Lung (tissue), 12 donors: ENCODE measurements around the gene DHRSX. TPM values are rescaled to one million over a fixed set of nuclear protein-coding genes. Genes with fewer than 3 reads are reported as not detected.
A peak's percentile ranks its signal among the peaks of the same experiment; 100 is the strongest.

Source experiments
- ATAC-seq: fragments of 200-7000 bp; cut with Tn5 transposase; one replicate; pipeline ENCODE4 v1.9.1; 2020; ENCODE audit warnings: moderate number of reproducible peaks; ENCODE audit not compliant: insufficient read depth, low FRiP score
- DNase-seq, 3 donors: peaks; one replicate each; pipeline ENCODE4 v3.0.0-alpha.2; 2013 to 2017
- H3K27ac ChIP-seq, 2 donors: one replicate each; pipeline ENCODE4 v1.5.1; 2013; ENCODE audit warnings: mild to moderate bottlenecking in 2 of 2, moderate library complexity in 2 of 2, control low read depth in 1 of 2, inconsistent platforms in 1 of 2, low read depth in 1 of 2, low read length in 1 of 2
- H3K27me3 ChIP-seq, 3 donors: one replicate each; pipeline ENCODE4 v1.5.1; 2013; ENCODE audit warnings: low read length in 2 of 3; ENCODE audit not compliant: control insufficient read depth in 3 of 3, insufficient read depth in 3 of 3
- H3K36me3 ChIP-seq, 4 donors: one replicate each; pipeline ENCODE4 v1.5.1; 2013; ENCODE audit warnings: low read length in 4 of 4, mild to moderate bottlenecking in 1 of 4, moderate library complexity in 1 of 4; ENCODE audit not compliant: control insufficient read depth in 4 of 4, insufficient read depth in 4 of 4
- H3K4me1 ChIP-seq, 5 donors: one replicate each; pipeline ENCODE4 v1.5.1; 2013; ENCODE audit warnings: low read length in 5 of 5, mild to moderate bottlenecking in 2 of 5, moderate library complexity in 1 of 5; ENCODE audit not compliant: control insufficient read depth in 5 of 5, insufficient read depth in 5 of 5
- H3K4me3 ChIP-seq: one replicate; pipeline ENCODE4 v1.5.1; 2013; ENCODE audit warnings: mild to moderate bottlenecking, control low read depth, moderate library complexity
- H3K9ac ChIP-seq, 2 donors: one replicate each; pipeline ENCODE4 v1.5.1; 2013; ENCODE audit warnings: low read length in 2 of 2, control low read depth in 1 of 2; ENCODE audit not compliant: insufficient read depth in 1 of 2
- H3K9me3 ChIP-seq, 4 donors: one replicate each; pipeline ENCODE4 v1.5.1; 2013; ENCODE audit warnings: low read length in 3 of 4, mild to moderate bottlenecking in 1 of 4, moderate library complexity in 1 of 4; ENCODE audit not compliant: control insufficient read depth in 4 of 4, insufficient read depth in 3 of 4
- CTCF ChIP-seq: IDR thresholded peaks from 2 replicates; pipeline ENCODE4 v1.5.1; 2012; ENCODE audit warnings: mild to moderate bottlenecking; ENCODE audit errors: control extremely low read depth, extremely low read depth
- WGBS, 2 donors: extraction: QIAGEN DNeasy Blood & Tissue Kit; methylation state at CpG; one replicate each; pipeline ENCODE4 v1.1.7; 2013; 5-methylcytosine and 5-hydroxymethylcytosine counted together
- polyA plus RNA-seq, 2 donors: library from polyadenylated mRNA; stranded (reverse); fragments of 200-250 nt; gene quantifications; one replicate each; pipeline ENCODE4 v1.2.1, GENCODE V29; 2013
- total RNA-seq, 2 donors: library from RNA; depleted of rRNA in 1 of 2; stranded (reverse); fragments of >200 nt in 1 of 2; gene quantifications; one replicate each; pipeline ENCODE4 v1.2.1, GENCODE V29; 2014 to 2021
- donor health status: control.
- donor health status: control.
- donor health status: Bipolar disorder and iron deficiency.
- donor health status: healthy.
- donor health status: DM: yes; HTN: yes; CAD: no.

DHRSX gene
- total and polyA plus RNA-seq, 4 donors = 7.0 to 26.3 (median 18.9) TPM

GRCh38 chrX:2342281-2342688 lies 158.5 kb downstream of the DHRSX start:
- ATAC-seq (no peak), DNase-seq (no peak)
- 93 to 96% methylated on average over 9 of the region's 9 CpGs for WGBS, 2 donors
- no peak overlapping the region for H3K9ac ChIP-seq
- H3K27me3 ChIP-seq = no peaks in the 10 kb centered on the region
- H3K9me3 ChIP-seq = no peaks in the 10 kb centered on the region
- H3K4me1 ChIP-seq = peaks cover 0 to 3% (median 0%) of the 10 kb centered on the region in 5 donors
- no peak for TF ChIP-seq CTCF
- peak overlapping the region in 1 of 2 donors; percentile 93 for H3K27ac ChIP-seq
- H3K36me3 ChIP-seq = no peaks in the 10 kb centered on the region
- H3K4me3 ChIP-seq = no peak overlapping the region

GRCh38 chrX:2340991-2341390 lies 159.8 kb downstream of the DHRSX start:
- no peak for DNase-seq
- Histone ChIP-seq H3K4me1 (peaks cover 0 to 3% (median 0%) of the 10 kb centered on the region in 5 donors), H3K27ac (peak overlapping the region in 1 of 2 donors; percentile 93), H3K9ac (no peak overlapping the region), H3K36me3 (no peaks in the 10 kb centered on the region), H3K9me3 (no peaks in the 10 kb centered on the region), H3K4me3 (no peak overlapping the region), H3K27me3 (no peaks in the 10 kb centered on the region)
- ATAC-seq = no peak
- 90 to 92% methylated on average over 7 of the region's 7 CpGs for WGBS, 2 donors
- no peak for TF ChIP-seq CTCF

GRCh38 chrX:2336181-2336580 lies 164.6 kb downstream of the DHRSX start:
- Histone ChIP-seq H3K4me3 (no peak overlapping the region), H3K9me3 (no peaks in the 10 kb centered on the region), H3K27me3 (no peaks in the 10 kb centered on the region), H3K27ac (no peak overlapping the region), H3K9ac (no peak overlapping the region), H3K4me1 (no peaks in the 10 kb centered on the region), H3K36me3 (no peaks in the 10 kb centered on the region)
- WGBS, 2 donors = 96 to 97% methylated on average over 7 of the region's 7 CpGs
- TF ChIP-seq CTCF = no peak
- DNase-seq (no peak), ATAC-seq (no peak)

GRCh38 chrX:2334237-2334636 lies 166.5 kb downstream of the DHRSX start:
- no peak for ATAC-seq
- H3K9me3 ChIP-seq = no peaks in the 10 kb centered on the region
- WGBS, 2 donors = 93% methylated on average over 9 of the region's 9 CpGs

More at GRCh38 chrX:2334237-2334636, 166.5 kb downstream of the DHRSX start:
- no peaks in the 10 kb centered on the region for H3K4me1 ChIP-seq
- no peak overlapping the region for H3K4me3 ChIP-seq
- DNase-seq = no peak
- H3K36me3 ChIP-seq = no peaks in the 10 kb centered on the region
- no peak overlapping the region for H3K27ac ChIP-seq
- no peaks in the 10 kb centered on the region for H3K27me3 ChIP-seq
- no peak overlapping the region for H3K9ac ChIP-seq
- TF ChIP-seq CTCF = no peak
